Neural cell (in vitro differentiated cells): ENCODE results near the gene CMBL. TPM values are rescaled to one million over a fixed set of nuclear protein-coding genes. Genes with fewer than 3 reads are reported as not detected.

ENCODE experiments used
- H2AFZ ChIP-seq: fragments of 200-600, 300-800 bp; sonication (generic), shearing (Covaris generic); 2 replicates; pipeline ENCODE4 v1.6.0; 2014; ENCODE audit warnings: low read depth, mild to moderate bottlenecking, antibody characterized with exemption, low read length, moderate library complexity
- H3F3A ChIP-seq: fragments of 200-600 bp; shearing (Covaris generic); 2 replicates; pipeline ENCODE4 v1.6.1; 2016; ENCODE audit warnings: mild to moderate bottlenecking, moderate library complexity, mixed read lengths, antibody characterized with exemption, low read length; ENCODE audit not compliant: insufficient read depth, poor library complexity, severe bottlenecking
- H3K27ac ChIP-seq: fragments of 200-600, 300-800 bp; sonication (generic), shearing (Covaris generic); 2 replicates; pipeline ENCODE4 v1.5.1; 2014; ENCODE audit warnings: mild to moderate bottlenecking, low read length, moderate library complexity
- H3K27me3 ChIP-seq: fragments of 300-800, 200-600 bp; sonication (generic), shearing (Covaris generic); 2 replicates; pipeline ENCODE4 v1.6.0; 2014; ENCODE audit warnings: mild to moderate bottlenecking, low read depth, low read length, moderate library complexity; ENCODE audit not compliant: insufficient read depth
- H3K36me3 ChIP-seq: fragments of 300-800, 200-600 bp; sonication (generic), shearing (Covaris generic); 2 replicates; pipeline ENCODE4 v1.5.1; 2014; ENCODE audit warnings: mild to moderate bottlenecking, antibody characterized with exemption, low read length, moderate library complexity; ENCODE audit not compliant: insufficient read depth
- H3K4me2 ChIP-seq: fragments of 300-800, 200-600 bp; sonication (generic), shearing (Covaris generic); 2 replicates; pipeline ENCODE4 v1.6.0; 2014; ENCODE audit warnings: mild to moderate bottlenecking, low read length
- H3K4me3 ChIP-seq: fragments of 300-800, 200-600 bp; sonication (generic), shearing (Covaris generic); 2 replicates; pipeline ENCODE4 v1.5.1; 2014; ENCODE audit warnings: mild to moderate bottlenecking, low read length, moderate library complexity
- H3K79me2 ChIP-seq: fragments of 200-600 bp; shearing (Covaris generic); replicated peaks from 2 replicates; pipeline ENCODE4 v1.6.0; 2014; ENCODE audit warnings: mild to moderate bottlenecking, low read length, moderate library complexity; ENCODE audit not compliant: insufficient read depth
- H3K9ac ChIP-seq: fragments of 300-800, 200-600 bp; sonication (generic), shearing (Covaris generic); 2 replicates; pipeline ENCODE4 v1.6.1; 2016; ENCODE audit warnings: mild to moderate bottlenecking, low read length, mixed read lengths
- H3K9me2 ChIP-seq: fragments of 200-600 bp; shearing (Covaris generic); 2 replicates; pipeline ENCODE4 v1.6.1; 2016; ENCODE audit warnings: mild to moderate bottlenecking, low read length, mixed read lengths; ENCODE audit not compliant: insufficient read depth
- H3K9me3 ChIP-seq: fragments of 200-600, 300-800 bp; sonication (generic), shearing (Covaris generic); 2 replicates; pipeline ENCODE4 v1.6.1; 2016; ENCODE audit warnings: mild to moderate bottlenecking, mixed run types, low read length, moderate library complexity, mixed read lengths
- H4K20me1 ChIP-seq: fragments of 200-600 bp; shearing (Covaris generic); 2 replicates; pipeline ENCODE4 v1.6.1; 2016; ENCODE audit warnings: mild to moderate bottlenecking, mixed run types; ENCODE audit not compliant: insufficient read depth
- EP300 ChIP-seq: fragments of 450-650 bp; conservative IDR thresholded peaks from 2 replicates; pipeline ENCODE4 v1.6.1; 2014; ENCODE audit warnings: antibody characterized with exemption, mild to moderate bottlenecking, moderate library complexity; ENCODE audit not compliant: poor library complexity, severe bottlenecking
- EZH2 ChIP-seq: fragments of 200-600, 300-800 bp; shearing (Covaris generic), sonication (generic); IDR thresholded peaks from 2 replicates; pipeline ENCODE4 v1.6.1; 2014; ENCODE audit warnings: antibody characterized with exemption, low read length, borderline replicate concordance, mild to moderate bottlenecking; ENCODE audit not compliant: insufficient read depth, poor library complexity, severe bottlenecking
- MXI1 ChIP-seq: fragments of 450-650 bp; conservative IDR thresholded peaks from 2 replicates; pipeline ENCODE4 v1.6.1; 2014; ENCODE audit warnings: antibody characterized with exemption, mild to moderate bottlenecking; ENCODE audit not compliant: poor library complexity, severe bottlenecking
- POLR2AphosphoS5 ChIP-seq: IDR thresholded peaks from 2 replicates; pipeline ENCODE4 v1.6.1; 2012
- RAD21 ChIP-seq: fragments of 450-650 bp; conservative IDR thresholded peaks from 2 replicates; pipeline ENCODE4 v1.6.1; 2014; ENCODE audit warnings: antibody characterized with exemption, mild to moderate bottlenecking, moderate library complexity
- SMC3 ChIP-seq: fragments of 450-650 bp; conservative IDR thresholded peaks from 2 replicates; pipeline ENCODE4 v1.6.1; 2014; ENCODE audit warnings: antibody characterized with exemption, mild to moderate bottlenecking, moderate library complexity; ENCODE audit not compliant: poor library complexity
- TAF1 ChIP-seq: IDR thresholded peaks from 2 replicates; pipeline ENCODE4 v1.6.1; 2012; ENCODE audit warnings: low read depth
- polyA plus RNA-seq: library from polyadenylated mRNA; depleted of rRNA; stranded (reverse); fragments of >200 nt; gene quantifications from 2 replicates; pipeline ENCODE4 v1.2.3, GENCODE V29; 2014
- TF ChIP-seq, protein P1 (sequence below): fragments of 450-650 bp; IDR thresholded peaks from 2 replicates; pipeline ENCODE4 v1.5.1; 2014; ENCODE audit warnings: antibody characterized with exemption, mild to moderate bottlenecking, moderate library complexity; ENCODE audit not compliant: poor library complexity, severe bottlenecking
- TF ChIP-seq, protein P2 (sequence below): IDR thresholded peaks from 2 replicates; pipeline ENCODE4 v1.6.1; 2012; ENCODE audit warnings: borderline replicate concordance

The CMBL gene
- polyA plus RNA-seq, 1 donor from 2014 or later: 0.58 TPM

DNA sequence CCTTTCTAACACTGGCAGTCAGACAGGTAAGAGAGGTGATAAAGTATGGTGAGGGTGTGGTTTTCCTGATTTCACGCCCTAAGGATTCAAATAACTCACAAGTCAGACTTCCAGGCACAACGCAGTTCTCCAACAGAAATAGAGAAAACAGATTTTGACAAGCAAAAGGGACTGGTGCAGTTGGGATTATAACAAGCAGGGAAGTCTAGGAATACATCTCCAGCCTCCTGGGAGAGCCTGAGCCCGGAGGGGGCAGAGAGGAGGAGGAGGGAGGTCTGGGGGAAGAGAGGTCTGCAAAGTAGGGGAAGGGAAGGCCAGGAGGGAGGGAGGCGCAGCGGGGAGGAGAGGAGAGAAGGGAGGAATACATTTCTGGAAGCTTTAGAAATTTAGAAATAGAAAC is 1.6 kb downstream of the CMBL start:
- no peaks in the 10 kb centered on the region for H3K9me3 ChIP-seq
- TF ChIP-seq RAD21: no peak
- no peak for TF ChIP-seq MXI1

DNA sequence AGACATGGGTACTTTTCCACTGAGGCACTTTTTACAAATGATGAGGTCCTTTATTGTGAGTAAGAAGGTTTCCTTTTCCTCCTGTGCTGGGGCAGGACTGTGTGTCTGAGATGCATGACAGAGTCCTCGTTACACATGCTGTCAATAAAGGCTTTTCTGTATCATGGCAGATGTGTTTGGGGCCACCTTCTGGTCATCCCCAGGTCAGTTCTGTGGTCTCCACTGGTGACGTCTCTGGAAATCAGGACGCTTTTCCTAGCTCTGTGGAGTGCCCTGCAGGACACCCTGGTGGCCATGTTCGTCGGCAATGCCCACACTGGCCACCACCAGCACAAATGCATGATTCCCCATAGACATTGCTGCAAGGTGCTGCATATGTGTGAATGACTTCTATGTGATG is 2.8 kb downstream of the CMBL start:
- Histone ChIP-seq H4K20me1 (no peaks in the 10 kb centered on the region), H3K27me3 (peaks cover 6% of the 10 kb centered on the region), H3K79me2 (no peaks in the 10 kb centered on the region), H3K36me3 (no peaks in the 10 kb centered on the region), H2AFZ (no peak overlapping the region), H3K9me3 (no peaks in the 10 kb centered on the region), H3K9ac (no peak overlapping the region), H3F3A (no peaks in the 10 kb centered on the region), H3K4me3 (no peak overlapping the region), H3K4me2 (no peak overlapping the region), H3K9me2 (no peaks in the 10 kb centered on the region), H3K27ac (no peak overlapping the region)
- TF ChIP-seq POLR2AphosphoS5 (no peak), MXI1 (no peak), TAF1 (no peak), SMC3 (no peak), EP300 (no peak), EZH2 (no peak), RAD21 (no peak)
- TF ChIP-seq, protein P1, sequence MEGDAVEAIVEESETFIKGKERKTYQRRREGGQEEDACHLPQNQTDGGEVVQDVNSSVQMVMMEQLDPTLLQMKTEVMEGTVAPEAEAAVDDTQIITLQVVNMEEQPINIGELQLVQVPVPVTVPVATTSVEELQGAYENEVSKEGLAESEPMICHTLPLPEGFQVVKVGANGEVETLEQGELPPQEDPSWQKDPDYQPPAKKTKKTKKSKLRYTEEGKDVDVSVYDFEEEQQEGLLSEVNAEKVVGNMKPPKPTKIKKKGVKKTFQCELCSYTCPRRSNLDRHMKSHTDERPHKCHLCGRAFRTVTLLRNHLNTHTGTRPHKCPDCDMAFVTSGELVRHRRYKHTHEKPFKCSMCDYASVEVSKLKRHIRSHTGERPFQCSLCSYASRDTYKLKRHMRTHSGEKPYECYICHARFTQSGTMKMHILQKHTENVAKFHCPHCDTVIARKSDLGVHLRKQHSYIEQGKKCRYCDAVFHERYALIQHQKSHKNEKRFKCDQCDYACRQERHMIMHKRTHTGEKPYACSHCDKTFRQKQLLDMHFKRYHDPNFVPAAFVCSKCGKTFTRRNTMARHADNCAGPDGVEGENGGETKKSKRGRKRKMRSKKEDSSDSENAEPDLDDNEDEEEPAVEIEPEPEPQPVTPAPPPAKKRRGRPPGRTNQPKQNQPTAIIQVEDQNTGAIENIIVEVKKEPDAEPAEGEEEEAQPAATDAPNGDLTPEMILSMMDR: no peak
- TF ChIP-seq, protein P2, sequence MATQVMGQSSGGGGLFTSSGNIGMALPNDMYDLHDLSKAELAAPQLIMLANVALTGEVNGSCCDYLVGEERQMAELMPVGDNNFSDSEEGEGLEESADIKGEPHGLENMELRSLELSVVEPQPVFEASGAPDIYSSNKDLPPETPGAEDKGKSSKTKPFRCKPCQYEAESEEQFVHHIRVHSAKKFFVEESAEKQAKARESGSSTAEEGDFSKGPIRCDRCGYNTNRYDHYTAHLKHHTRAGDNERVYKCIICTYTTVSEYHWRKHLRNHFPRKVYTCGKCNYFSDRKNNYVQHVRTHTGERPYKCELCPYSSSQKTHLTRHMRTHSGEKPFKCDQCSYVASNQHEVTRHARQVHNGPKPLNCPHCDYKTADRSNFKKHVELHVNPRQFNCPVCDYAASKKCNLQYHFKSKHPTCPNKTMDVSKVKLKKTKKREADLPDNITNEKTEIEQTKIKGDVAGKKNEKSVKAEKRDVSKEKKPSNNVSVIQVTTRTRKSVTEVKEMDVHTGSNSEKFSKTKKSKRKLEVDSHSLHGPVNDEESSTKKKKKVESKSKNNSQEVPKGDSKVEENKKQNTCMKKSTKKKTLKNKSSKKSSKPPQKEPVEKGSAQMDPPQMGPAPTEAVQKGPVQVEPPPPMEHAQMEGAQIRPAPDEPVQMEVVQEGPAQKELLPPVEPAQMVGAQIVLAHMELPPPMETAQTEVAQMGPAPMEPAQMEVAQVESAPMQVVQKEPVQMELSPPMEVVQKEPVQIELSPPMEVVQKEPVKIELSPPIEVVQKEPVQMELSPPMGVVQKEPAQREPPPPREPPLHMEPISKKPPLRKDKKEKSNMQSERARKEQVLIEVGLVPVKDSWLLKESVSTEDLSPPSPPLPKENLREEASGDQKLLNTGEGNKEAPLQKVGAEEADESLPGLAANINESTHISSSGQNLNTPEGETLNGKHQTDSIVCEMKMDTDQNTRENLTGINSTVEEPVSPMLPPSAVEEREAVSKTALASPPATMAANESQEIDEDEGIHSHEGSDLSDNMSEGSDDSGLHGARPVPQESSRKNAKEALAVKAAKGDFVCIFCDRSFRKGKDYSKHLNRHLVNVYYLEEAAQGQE: no peak

More for the DNA sequence above, 1.6 kb downstream of the CMBL start:
- Histone ChIP-seq H2AFZ (no peak overlapping the region), H3F3A (no peaks in the 10 kb centered on the region), H3K9ac (no peak overlapping the region), H3K9me2 (no peaks in the 10 kb centered on the region), H3K79me2 (no peaks in the 10 kb centered on the region), H3K4me2 (no peak overlapping the region), H3K36me3 (no peaks in the 10 kb centered on the region), H3K27ac (no peak overlapping the region), H4K20me1 (no peaks in the 10 kb centered on the region), H3K27me3 (peaks cover 6% of the 10 kb centered on the region), H3K4me3 (no peak overlapping the region)

DNA sequence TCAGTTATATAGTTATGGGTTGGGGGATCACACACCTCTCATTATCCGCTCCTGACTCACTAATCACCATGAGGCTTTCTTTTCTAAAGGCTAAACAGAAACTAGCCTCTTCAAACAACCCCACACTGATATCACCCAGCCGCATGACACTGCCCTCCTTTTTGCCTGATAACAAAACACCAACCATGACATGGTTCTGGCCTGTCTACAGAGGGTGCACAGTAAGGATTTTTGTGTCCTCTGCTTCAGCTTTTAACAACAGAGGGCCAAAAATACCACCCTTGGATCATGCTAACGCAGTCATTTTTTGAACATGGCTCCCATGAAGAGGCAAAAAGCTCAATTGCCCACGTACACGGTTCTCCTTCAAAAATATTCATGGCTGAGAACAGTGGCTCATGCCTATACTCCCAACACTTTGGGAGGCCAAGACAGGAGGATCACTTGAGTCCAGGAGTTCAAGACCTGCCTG is 4.0 kb downstream of the CMBL start:
- TF ChIP-seq, protein P2: no peak
- TF ChIP-seq EP300: no peak
- TF ChIP-seq RAD21: no peak
- TF ChIP-seq EZH2: no peak
- TF ChIP-seq POLR2AphosphoS5: no peak
- no peak for TF ChIP-seq TAF1
- no peak for TF ChIP-seq SMC3
- TF ChIP-seq, protein P1: no peak
- no peak for TF ChIP-seq MXI1
- H3K79me2 ChIP-seq: no peaks in the 10 kb centered on the region
- H3K4me2 ChIP-seq: no peak overlapping the region
- H4K20me1 ChIP-seq: no peaks in the 10 kb centered on the region
- H3K36me3 ChIP-seq: no peaks in the 10 kb centered on the region
- H3K9me2 ChIP-seq: no peaks in the 10 kb centered on the region
- H3K9ac ChIP-seq: no peak overlapping the region
- H3K27me3 ChIP-seq: peaks cover 6% of the 10 kb centered on the region
- H3K4me3 ChIP-seq: no peak overlapping the region
- H3F3A ChIP-seq: no peaks in the 10 kb centered on the region
- no peak overlapping the region for H2AFZ ChIP-seq
- H3K27ac ChIP-seq: no peak overlapping the region
- H3K9me3 ChIP-seq: no peaks in the 10 kb centered on the region
